ENCODE data around the gene ALG5.

DNA sequence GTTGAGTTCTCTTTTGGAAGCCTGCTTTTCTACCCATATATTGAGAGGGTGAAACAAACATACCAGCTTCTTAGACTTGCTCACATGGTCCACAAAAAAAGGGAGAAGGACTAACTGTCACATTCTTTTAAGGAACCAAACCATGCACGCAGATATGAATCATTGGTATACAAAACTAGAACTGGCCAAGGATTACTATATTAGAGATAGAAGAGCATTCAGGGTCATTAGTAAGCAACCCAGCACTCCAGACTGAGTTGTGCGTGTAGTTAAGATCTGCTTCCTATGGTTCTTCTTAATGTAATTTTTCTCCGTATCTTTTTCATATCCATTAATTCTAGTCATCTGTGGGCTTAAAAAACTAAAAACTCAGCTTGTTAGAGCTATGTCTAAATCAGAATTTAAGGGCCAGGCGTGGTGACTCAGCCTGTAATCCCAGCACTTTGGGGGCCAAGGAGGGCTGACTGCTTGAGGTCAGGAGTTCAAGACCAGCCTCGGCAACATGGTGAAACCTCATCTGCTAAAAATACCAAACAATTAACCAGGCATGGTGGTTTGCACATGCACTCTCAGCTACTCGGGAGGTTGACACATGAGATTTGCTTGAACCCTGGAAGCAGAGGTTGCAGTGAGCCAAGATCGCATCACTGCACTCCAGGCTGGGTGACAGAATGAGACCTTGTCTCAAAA is 19.6 kb downstream of the ALG5 start:
- no peak for TF ChIP-seq POLR2A (IDR thresholded peaks at IDR 0.05)
- TF ChIP-seq, protein P1, sequence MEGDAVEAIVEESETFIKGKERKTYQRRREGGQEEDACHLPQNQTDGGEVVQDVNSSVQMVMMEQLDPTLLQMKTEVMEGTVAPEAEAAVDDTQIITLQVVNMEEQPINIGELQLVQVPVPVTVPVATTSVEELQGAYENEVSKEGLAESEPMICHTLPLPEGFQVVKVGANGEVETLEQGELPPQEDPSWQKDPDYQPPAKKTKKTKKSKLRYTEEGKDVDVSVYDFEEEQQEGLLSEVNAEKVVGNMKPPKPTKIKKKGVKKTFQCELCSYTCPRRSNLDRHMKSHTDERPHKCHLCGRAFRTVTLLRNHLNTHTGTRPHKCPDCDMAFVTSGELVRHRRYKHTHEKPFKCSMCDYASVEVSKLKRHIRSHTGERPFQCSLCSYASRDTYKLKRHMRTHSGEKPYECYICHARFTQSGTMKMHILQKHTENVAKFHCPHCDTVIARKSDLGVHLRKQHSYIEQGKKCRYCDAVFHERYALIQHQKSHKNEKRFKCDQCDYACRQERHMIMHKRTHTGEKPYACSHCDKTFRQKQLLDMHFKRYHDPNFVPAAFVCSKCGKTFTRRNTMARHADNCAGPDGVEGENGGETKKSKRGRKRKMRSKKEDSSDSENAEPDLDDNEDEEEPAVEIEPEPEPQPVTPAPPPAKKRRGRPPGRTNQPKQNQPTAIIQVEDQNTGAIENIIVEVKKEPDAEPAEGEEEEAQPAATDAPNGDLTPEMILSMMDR (IDR thresholded peaks at IDR 0.05), result no peak
